ENCODE measurements around the gene OR10AD1.

Gene OR10AD1

GRCh38 chr12:48191096-48191495 lies 12.0 kb downstream of the OR10AD1 start:
- TF ChIP-seq, protein P1, sequence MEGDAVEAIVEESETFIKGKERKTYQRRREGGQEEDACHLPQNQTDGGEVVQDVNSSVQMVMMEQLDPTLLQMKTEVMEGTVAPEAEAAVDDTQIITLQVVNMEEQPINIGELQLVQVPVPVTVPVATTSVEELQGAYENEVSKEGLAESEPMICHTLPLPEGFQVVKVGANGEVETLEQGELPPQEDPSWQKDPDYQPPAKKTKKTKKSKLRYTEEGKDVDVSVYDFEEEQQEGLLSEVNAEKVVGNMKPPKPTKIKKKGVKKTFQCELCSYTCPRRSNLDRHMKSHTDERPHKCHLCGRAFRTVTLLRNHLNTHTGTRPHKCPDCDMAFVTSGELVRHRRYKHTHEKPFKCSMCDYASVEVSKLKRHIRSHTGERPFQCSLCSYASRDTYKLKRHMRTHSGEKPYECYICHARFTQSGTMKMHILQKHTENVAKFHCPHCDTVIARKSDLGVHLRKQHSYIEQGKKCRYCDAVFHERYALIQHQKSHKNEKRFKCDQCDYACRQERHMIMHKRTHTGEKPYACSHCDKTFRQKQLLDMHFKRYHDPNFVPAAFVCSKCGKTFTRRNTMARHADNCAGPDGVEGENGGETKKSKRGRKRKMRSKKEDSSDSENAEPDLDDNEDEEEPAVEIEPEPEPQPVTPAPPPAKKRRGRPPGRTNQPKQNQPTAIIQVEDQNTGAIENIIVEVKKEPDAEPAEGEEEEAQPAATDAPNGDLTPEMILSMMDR (IDR thresholded peaks at IDR 0.05; ENCODE audit: insufficient read depth, low read length, poor library complexity, severe bottlenecking) = no peak
- Histone ChIP-seq H3K27me3 (replicated peaks; ENCODE audit: control insufficient read depth, insufficient read depth, low read length) (no peaks in the 10 kb centered on the region; the same call in 1 of the 2 replicates), H3K4me3 (replicated peaks; ENCODE audit: low read depth, low read length) (no peak overlapping the region), H3K36me3 (ENCODE audit: control insufficient read depth, insufficient read depth, low read length) (no peaks in the 10 kb centered on the region)
- DNase-seq (ENCODE audit: extremely low read depth, insufficient read length) = no peak

- TF ChIP-seq, protein P1 (IDR thresholded peaks at IDR 0.05; ENCODE audit: insufficient read depth, low read length, poor library complexity, severe bottlenecking) = peak; percentile 81
- H3K4me3 ChIP-seq (replicated peaks; ENCODE audit: low read depth, low read length) = no peak overlapping the region
- H3K36me3 ChIP-seq (ENCODE audit: control insufficient read depth, insufficient read depth, low read length) = no peaks in the 10 kb centered on the region
- DNase-seq (ENCODE audit: extremely low read depth, insufficient read length) = no peak
- H3K27me3 ChIP-seq (replicated peaks; ENCODE audit: control insufficient read depth, insufficient read depth, low read length) = no peaks in the 10 kb centered on the region; the same call in 1 of the 2 replicates
Observed at GRCh38 chr12:48189331-48190125, 13.6 kb downstream of the OR10AD1 start.

- Histone ChIP-seq H3K4me3 (replicated peaks; ENCODE audit: low read depth, low read length) (no peak overlapping the region), H3K27me3 (replicated peaks; ENCODE audit: control insufficient read depth, insufficient read depth, low read length) (no peaks in the 10 kb centered on the region; the same call in 1 of the 2 replicates), H3K36me3 (ENCODE audit: control insufficient read depth, insufficient read depth, low read length) (no peaks in the 10 kb centered on the region)
- TF ChIP-seq, protein P1 (IDR thresholded peaks at IDR 0.05; ENCODE audit: insufficient read depth, low read length, poor library complexity, severe bottlenecking) = no peak
- no peak for DNase-seq (ENCODE audit: extremely low read depth, insufficient read length)
Observed at GRCh38 chr12:48187916-48188695, 15.0 kb downstream of the OR10AD1 start.

- DNase-seq (ENCODE audit: extremely low read depth, insufficient read length) = no peak
- TF ChIP-seq, protein P1 (IDR thresholded peaks at IDR 0.05; ENCODE audit: insufficient read depth, low read length, poor library complexity, severe bottlenecking) = no peak
- Histone ChIP-seq H3K27me3 (replicated peaks; ENCODE audit: control insufficient read depth, insufficient read depth, low read length) (no peaks in the 10 kb centered on the region; the same call in 1 of the 2 replicates), H3K36me3 (ENCODE audit: control insufficient read depth, insufficient read depth, low read length) (no peaks in the 10 kb centered on the region), H3K4me3 (replicated peaks; ENCODE audit: low read depth, low read length) (no peak overlapping the region)
Observed at GRCh38 chr12:48185181-48185919, 17.7 kb downstream of the OR10AD1 start.

- TF ChIP-seq, protein P1 (IDR thresholded peaks at IDR 0.05; ENCODE audit: insufficient read depth, low read length, poor library complexity, severe bottlenecking) = no peak
- H3K4me3 ChIP-seq (replicated peaks; ENCODE audit: low read depth, low read length) = no peak overlapping the region
- no peak for DNase-seq (ENCODE audit: extremely low read depth, insufficient read length)
- no peaks in the 10 kb centered on the region for H3K36me3 ChIP-seq (ENCODE audit: control insufficient read depth, insufficient read depth, low read length)
- no peaks in the 10 kb centered on the region; the same call in 1 of the 2 replicates for H3K27me3 ChIP-seq (replicated peaks; ENCODE audit: control insufficient read depth, insufficient read depth, low read length)
Observed at GRCh38 chr12:48184549-48184922, 18.6 kb downstream of the OR10AD1 start.
